K562 (cell line): ENCODE results near the gene FGGY. TPM values are rescaled to one million over a fixed set of nuclear protein-coding genes. Genes with fewer than 3 reads are reported as not detected.

Source experiments
- ATAC-seq: fragments of 200-7000 bp; cut with Tn5 transposase; 3 replicates; pipeline ENCODE4 v1.9.1; 2020; ENCODE audit warnings: moderate library complexity
- BruUV-seq: library from RNA; stranded (reverse); fragments of 400-500 nt; replicated peaks from 2 replicates; lab custom pipeline; 2021; lab: Mats Ljungman, UMichigan
- CTCF ChIA-PET: fragments of 300-600 bp; formaldehyde crosslinking; extraction: SDS; loops from one replicate; lab custom pipeline; 2021; ENCODE audit warnings: low intra/inter-chr PET ratio; lab: Yijun Ruan, JAX
- POLR2A ChIA-PET: fragments of 300-600, 350-650 bp; sonication (Branson Sonifier 250); formaldehyde crosslinking; extraction: SDS; loops from one replicate; lab custom pipeline; 2021; ENCODE audit warnings: antibody characterized with exemption, inconsistent platforms; lab: Yijun Ruan, JAX
- DNase-seq, 4 experiments: peaks; one replicate each; pipeline versions ENCODE4 v3.0.0 to v3.0.0-alpha.2; 2011 to 2018; ENCODE audit warnings: low spot score in 3 of 4, mixed read lengths in 3 of 4; ENCODE audit errors: extremely low read depth in 1 of 4
- FAIRE-seq: peaks from 2 replicates; lab custom pipeline; 2011; peaks lifted over from hg19 to GRCh38; lab: Jason Lieb, UNC
- H2AFZ ChIP-seq: 2 replicates; pipeline ENCODE4 v1.6.0; 2011; ENCODE audit warnings: low read depth, low read length, control low read depth, inconsistent platforms
- H3K27ac ChIP-seq: fragments of 200-600 bp; 3 replicates; pipeline ENCODE4 v1.8.0; 2011; ENCODE audit warnings: low read depth, mild to moderate bottlenecking, control low read depth, inconsistent platforms, low read length, moderate library complexity, mixed read lengths; ENCODE audit errors: extremely low read depth
- H3K27me3 ChIP-seq, 2 experiments: fragments of 300-600 bp in 1 of 2; 2 replicates in 1 of 2; 3 replicates in 1 of 2; pipeline versions ENCODE4 v1.6.0 to v1.8.0; 2011; ENCODE audit warnings: inconsistent platforms in 2 of 2, low read length in 2 of 2, mild to moderate bottlenecking in 1 of 2, mixed read lengths in 1 of 2, moderate library complexity in 1 of 2; ENCODE audit not compliant: control insufficient read depth in 2 of 2, insufficient read depth in 2 of 2
- H3K36me3 ChIP-seq: fragments of 300-600 bp; 3 replicates; pipeline ENCODE4 v1.8.0; 2011; ENCODE audit warnings: mild to moderate bottlenecking, low read length, inconsistent platforms; ENCODE audit not compliant: control insufficient read depth, insufficient read depth
- H3K4me1 ChIP-seq, 2 experiments: fragments of 200-600 bp in 1 of 2; replicated peaks in 1 of 2; 2 replicates in 1 of 2; 3 replicates in 1 of 2; pipeline versions ENCODE4 v1.5.1 to v1.8.0; 2011; ENCODE audit warnings: inconsistent platforms in 2 of 2, low read length in 2 of 2, mild to moderate bottlenecking in 1 of 2, mixed read lengths in 1 of 2, moderate library complexity in 1 of 2; ENCODE audit not compliant: control insufficient read depth in 2 of 2, insufficient read depth in 2 of 2
- H3K4me2 ChIP-seq: 2 replicates; pipeline ENCODE4 v1.6.1; 2011; ENCODE audit warnings: low read length, control low read depth, inconsistent platforms, mixed read lengths; ENCODE audit not compliant: insufficient read depth
- H3K4me3 ChIP-seq: fragments of 200-600 bp; sonication (generic), shearing (Covaris generic); 2 replicates; pipeline ENCODE4 v1.5.1; 2016; ENCODE audit warnings: control low read depth, inconsistent platforms
- H3K79me2 ChIP-seq: fragments of 200-600 bp; 3 replicates; pipeline ENCODE4 v1.8.0; 2011; ENCODE audit warnings: low read length, inconsistent platforms; ENCODE audit not compliant: control insufficient read depth, insufficient read depth
- H3K9ac ChIP-seq, 2 experiments: 2 replicates each; pipeline versions ENCODE4 v1.6.0 to v1.6.1; 2011; ENCODE audit warnings: low read depth in 2 of 2, low read length in 2 of 2, control low read depth in 1 of 2, inconsistent platforms in 1 of 2, mild to moderate bottlenecking in 1 of 2, mixed read lengths in 1 of 2; ENCODE audit not compliant: insufficient read depth in 1 of 2
- H3K9me1 ChIP-seq: one replicate; pipeline ENCODE4 v1.6.0; 2011; ENCODE audit warnings: inconsistent platforms, mild to moderate bottlenecking, low read length, moderate library complexity; ENCODE audit not compliant: control insufficient read depth, insufficient read depth
- H3K9me3 ChIP-seq: replicated peaks from 2 replicates; pipeline ENCODE4 v1.5.1; 2011; ENCODE audit warnings: low read depth, low read length, inconsistent platforms; ENCODE audit not compliant: control insufficient read depth, insufficient read depth
- H4K20me1 ChIP-seq: replicated peaks from 2 replicates; pipeline ENCODE4 v1.6.1; 2011; ENCODE audit warnings: low read length, inconsistent platforms, mixed read lengths; ENCODE audit not compliant: control insufficient read depth, insufficient read depth
- CEBPB ChIP-seq: fragments of 450-650 bp; IDR thresholded peaks from 2 replicates; pipeline ENCODE4 v1.6.1; 2016; ENCODE audit warnings: missing genetic modification characterization, missing compliant biosample characterization
- DIDO1 ChIP-seq: fragments of 450-650 bp; IDR thresholded peaks from 2 replicates; pipeline ENCODE4 v1.6.1; 2016; ENCODE audit warnings: low read depth, missing biosample characterization, missing genetic modification characterization
- FOXJ2 ChIP-seq: fragments of 200-800 bp; sonication (Bioruptor generic); IDR thresholded peaks from 2 replicates; pipeline ENCODE4 v1.6.1; 2016; ENCODE audit warnings: missing genetic modification characterization, missing compliant biosample characterization
- HDAC2 ChIP-seq: fragments of 450-650 bp; IDR thresholded peaks from 2 replicates; pipeline ENCODE4 v1.6.1; 2016; ENCODE audit warnings: mild to moderate bottlenecking
- MEF2D ChIP-seq: conservative IDR thresholded peaks from 2 replicates; pipeline ENCODE4 v1.6.1; 2016; ENCODE audit warnings: low read depth, missing genetic modification characterization, missing compliant biosample characterization
- NR3C1 ChIP-seq: sonication (generic); formaldehyde crosslinking; IDR thresholded peaks from 2 replicates; pipeline ENCODE4 v1.8.1; 2022; ENCODE audit warnings: missing genetic modification reagents
- POLR2H ChIP-seq: IDR thresholded peaks from 2 replicates; pipeline ENCODE4 v1.6.1; 2016; ENCODE audit warnings: missing genetic modification characterization, low read depth, mild to moderate bottlenecking, control low read depth, missing compliant biosample characterization, moderate library complexity
- PRMT5 ChIP-seq: sonication (generic); formaldehyde crosslinking; IDR thresholded peaks from 2 replicates; pipeline ENCODE4 v1.5.0; 2020; ENCODE audit warnings: missing genetic modification reagents
- SAFB2 ChIP-seq: fragments of 200-400 bp; formaldehyde crosslinking; IDR thresholded peaks from 2 replicates; pipeline ENCODE4 v1.6.1; 2018; ENCODE audit warnings: borderline replicate concordance, low read length, low read depth, moderate library complexity; ENCODE audit not compliant: severe bottlenecking
- SMARCB1 ChIP-seq: IDR thresholded peaks from 2 replicates; pipeline ENCODE4 v1.6.1; 2011; ENCODE audit warnings: improper control_type of control experiment, low read depth; ENCODE audit not compliant: insufficient read length
- ZFPM2 ChIP-seq: fragments of 250-450 bp; sonication (Bioruptor Pico); IDR thresholded peaks from 2 replicates; pipeline ENCODE4 v1.5.1; 2022; ENCODE audit warnings: mild to moderate bottlenecking
- ZKSCAN1 ChIP-seq: fragments of 150-350 bp; IDR thresholded peaks from 2 replicates; pipeline ENCODE4 v1.6.1; 2016; ENCODE audit warnings: low read depth, low read length
- ZNF324 ChIP-seq: fragments of 250-450 bp; sonication (Bioruptor Pico); IDR thresholded peaks from 2 replicates; pipeline ENCODE4 v1.4.0; 2020; ENCODE audit warnings: mild to moderate bottlenecking
- ZNF699 ChIP-seq: fragments of 250-450 bp; sonication (Bioruptor Pico); IDR thresholded peaks from 2 replicates; pipeline ENCODE4 v1.8.0; 2021; ENCODE audit warnings: mild to moderate bottlenecking, moderate library complexity; ENCODE audit not compliant: insufficient replicate concordance
- WGBS: fragments of 100-300 bp; shearing (Covaris generic); methylation state at CpG from one replicate; pipeline ENCODE4 v1.1.6; 2016; ENCODE audit warnings: low coverage, mixed read lengths; ENCODE audit not compliant: insufficient coverage; ENCODE audit errors: missing lambda C conversion rate; 5-methylcytosine and 5-hydroxymethylcytosine counted together
- in situ Hi-C: fragments of 300-500 bp; cut with MboI; formaldehyde crosslinking; loops from 4 replicates; pipeline ENCODE4 v1.15.0; 2018; ENCODE audit warnings: inconsistent platforms, mixed read lengths
- intact Hi-C: fragments of 100-400 bp; cut with micrococcal nuclease; formaldehyde crosslinking; loops from 2 replicates; pipeline ENCODE4 v1.14.2; 2022
- polyA plus RNA-seq, 8 experiments: library from polyadenylated mRNA; depleted of rRNA in 4 of 8; stranded (reverse) in 5 of 8; unstranded in 3 of 8; fragments of >200 nt; fragmentation: Nextera tagmentation in 2 of 8; fragmentation: Illumina TruSeq in 1 of 8; extraction: Ambion mirVana in 2 of 8; extraction: Trizol in 1 of 8; gene quantifications; 2 replicates each; pipeline versions ENCODE4 v1.2.1 to v1.2.3, GENCODE V29; 2011 to 2014; ENCODE audit warnings: inconsistent platforms in 1 of 8, missing spikeins in 1 of 8
- total RNA-seq, 7 experiments: library from RNA; depleted of rRNA in 6 of 7; stranded (reverse); fragments of >200 nt in 6 of 7; fragmentation: Illumina TruSeq in 2 of 7; extraction: Trizol in 2 of 7; gene quantifications; 2 replicates each; pipeline versions ENCODE4 v1.2.1 to v1.2.3, GENCODE V29; 2011 to 2021; ENCODE audit warnings: low replicate concordance in 1 of 7
- TF ChIP-seq, protein P1 (sequence below): fragments of 250-450 bp; sonication (Bioruptor Pico); IDR thresholded peaks from 2 replicates; pipeline ENCODE4 v1.4.0; 2020; ENCODE audit warnings: borderline replicate concordance
- TF ChIP-seq, protein P2 (sequence below): sonication (generic); formaldehyde crosslinking; IDR thresholded peaks from 2 replicates; pipeline ENCODE4 v1.8.1; 2023; ENCODE audit warnings: mild to moderate bottlenecking, missing genetic modification reagents
- TF ChIP-seq, protein P3 (sequence below): fragments of 250-450 bp; sonication (Bioruptor Pico); IDR thresholded peaks from 2 replicates; pipeline ENCODE4 v1.4.0; 2020; ENCODE audit warnings: mild to moderate bottlenecking, moderate library complexity

Gene FGGY
- total and polyA plus RNA-seq, 9 of the 15 experiments (the other 6 are each of a cell fraction or from before 2014, with no cell fraction given) = 9.7 to 19.2 (median 12.6) TPM

GRCh38 chr1:59609245-59609644 lies 312.4 kb downstream of the FGGY start:
- no peak for FAIRE-seq
- no peak for DNase-seq
- 0% methylated on average over 1 of the region's 1 CpG for WGBS
- Histone ChIP-seq H3K4me3 (no peak overlapping the region), H3K4me2 (no peak overlapping the region), H2AFZ (no peak overlapping the region), H3K27me3 (no peaks in the 10 kb centered on the region), H3K9ac (no peak overlapping the region), H3K4me1 (no peaks in the 10 kb centered on the region), H4K20me1 (no peaks in the 10 kb centered on the region)
- intact Hi-C loops = no loop called here
- TF ChIP-seq ZFPM2 (CRISPR knock-in tag) (no peak), ZNF324 (CRISPR knock-in tag) (no peak), SMARCB1 (no peak), PRMT5 (CRISPR knock-in tag) (no peak), DIDO1 (tag) (no peak), CEBPB (no peak), HDAC2 (no peak), MEF2D (tag) (no peak), SAFB2 (no peak), FOXJ2 (tag) (no peak), ZNF699 (no peak), NR3C1 (CRISPR knock-in tag) (no peak), ZKSCAN1 (no peak), POLR2H (tag) (no peak)
- TF ChIP-seq, protein P1, sequence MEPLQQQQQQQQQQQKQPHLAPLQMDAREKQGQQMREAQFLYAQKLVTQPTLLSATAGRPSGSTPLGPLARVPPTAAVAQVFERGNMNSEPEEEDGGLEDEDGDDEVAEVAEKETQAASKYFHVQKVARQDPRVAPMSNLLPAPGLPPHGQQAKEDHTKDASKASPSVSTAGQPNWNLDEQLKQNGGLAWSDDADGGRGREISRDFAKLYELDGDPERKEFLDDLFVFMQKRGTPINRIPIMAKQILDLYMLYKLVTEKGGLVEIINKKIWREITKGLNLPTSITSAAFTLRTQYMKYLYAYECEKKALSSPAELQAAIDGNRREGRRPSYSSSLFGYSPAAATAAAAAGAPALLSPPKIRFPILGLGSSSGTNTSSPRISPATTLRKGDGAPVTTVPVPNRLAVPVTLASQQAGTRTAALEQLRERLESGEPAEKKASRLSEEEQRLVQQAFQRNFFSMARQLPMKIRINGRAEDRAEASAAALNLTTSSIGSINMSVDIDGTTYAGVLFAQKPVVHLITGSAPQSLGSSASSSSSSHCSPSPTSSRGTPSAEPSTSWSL (CRISPR knock-in tag) = no peak
- TF ChIP-seq, protein P2, sequence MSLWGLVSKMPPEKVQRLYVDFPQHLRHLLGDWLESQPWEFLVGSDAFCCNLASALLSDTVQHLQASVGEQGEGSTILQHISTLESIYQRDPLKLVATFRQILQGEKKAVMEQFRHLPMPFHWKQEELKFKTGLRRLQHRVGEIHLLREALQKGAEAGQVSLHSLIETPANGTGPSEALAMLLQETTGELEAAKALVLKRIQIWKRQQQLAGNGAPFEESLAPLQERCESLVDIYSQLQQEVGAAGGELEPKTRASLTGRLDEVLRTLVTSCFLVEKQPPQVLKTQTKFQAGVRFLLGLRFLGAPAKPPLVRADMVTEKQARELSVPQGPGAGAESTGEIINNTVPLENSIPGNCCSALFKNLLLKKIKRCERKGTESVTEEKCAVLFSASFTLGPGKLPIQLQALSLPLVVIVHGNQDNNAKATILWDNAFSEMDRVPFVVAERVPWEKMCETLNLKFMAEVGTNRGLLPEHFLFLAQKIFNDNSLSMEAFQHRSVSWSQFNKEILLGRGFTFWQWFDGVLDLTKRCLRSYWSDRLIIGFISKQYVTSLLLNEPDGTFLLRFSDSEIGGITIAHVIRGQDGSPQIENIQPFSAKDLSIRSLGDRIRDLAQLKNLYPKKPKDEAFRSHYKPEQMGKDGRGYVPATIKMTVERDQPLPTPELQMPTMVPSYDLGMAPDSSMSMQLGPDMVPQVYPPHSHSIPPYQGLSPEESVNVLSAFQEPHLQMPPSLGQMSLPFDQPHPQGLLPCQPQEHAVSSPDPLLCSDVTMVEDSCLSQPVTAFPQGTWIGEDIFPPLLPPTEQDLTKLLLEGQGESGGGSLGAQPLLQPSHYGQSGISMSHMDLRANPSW (CRISPR knock-in tag) = no peak
- TF ChIP-seq, protein P3, sequence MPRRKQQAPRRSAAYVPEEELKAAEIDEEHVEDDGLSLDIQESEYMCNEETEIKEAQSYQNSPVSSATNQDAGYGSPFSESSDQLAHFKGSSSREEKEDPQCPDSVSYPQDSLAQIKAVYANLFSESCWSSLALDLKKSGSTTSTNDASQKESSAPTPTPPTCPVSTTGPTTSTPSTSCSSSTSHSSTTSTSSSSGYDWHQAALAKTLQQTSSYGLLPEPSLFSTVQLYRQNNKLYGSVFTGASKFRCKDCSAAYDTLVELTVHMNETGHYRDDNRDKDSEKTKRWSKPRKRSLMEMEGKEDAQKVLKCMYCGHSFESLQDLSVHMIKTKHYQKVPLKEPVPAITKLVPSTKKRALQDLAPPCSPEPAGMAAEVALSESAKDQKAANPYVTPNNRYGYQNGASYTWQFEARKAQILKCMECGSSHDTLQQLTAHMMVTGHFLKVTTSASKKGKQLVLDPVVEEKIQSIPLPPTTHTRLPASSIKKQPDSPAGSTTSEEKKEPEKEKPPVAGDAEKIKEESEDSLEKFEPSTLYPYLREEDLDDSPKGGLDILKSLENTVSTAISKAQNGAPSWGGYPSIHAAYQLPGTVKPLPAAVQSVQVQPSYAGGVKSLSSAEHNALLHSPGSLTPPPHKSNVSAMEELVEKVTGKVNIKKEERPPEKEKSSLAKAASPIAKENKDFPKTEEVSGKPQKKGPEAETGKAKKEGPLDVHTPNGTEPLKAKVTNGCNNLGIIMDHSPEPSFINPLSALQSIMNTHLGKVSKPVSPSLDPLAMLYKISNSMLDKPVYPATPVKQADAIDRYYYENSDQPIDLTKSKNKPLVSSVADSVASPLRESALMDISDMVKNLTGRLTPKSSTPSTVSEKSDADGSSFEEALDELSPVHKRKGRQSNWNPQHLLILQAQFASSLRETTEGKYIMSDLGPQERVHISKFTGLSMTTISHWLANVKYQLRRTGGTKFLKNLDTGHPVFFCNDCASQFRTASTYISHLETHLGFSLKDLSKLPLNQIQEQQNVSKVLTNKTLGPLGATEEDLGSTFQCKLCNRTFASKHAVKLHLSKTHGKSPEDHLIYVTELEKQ (CRISPR knock-in tag) = no peak
- TF ChIP-seq, all 486 proteins: peak for 0
- H3K27ac ChIP-seq = no peak overlapping the region
- no peaks in the 10 kb centered on the region for H3K9me1 ChIP-seq
- H3K9me3 ChIP-seq = no peaks in the 10 kb centered on the region
- POLR2A ChIA-PET = no interaction called here
- in situ Hi-C loops = no loop called here
- no peak for ATAC-seq
- CTCF ChIA-PET = no interaction called here
- BruUV-seq = no TSS peak
- no peaks in the 10 kb centered on the region for H3K36me3 ChIP-seq
- no peaks in the 10 kb centered on the region for H3K79me2 ChIP-seq
